ENCODE results near the gene FAU. TPM values are rescaled to one million over a fixed set of nuclear protein-coding genes. Genes with fewer than 3 reads are reported as not detected.

FAU gene
- total and polyA plus RNA-seq, 2 of the 13 experiments (the other 11 are each of a cell fraction or from before 2014, with no cell fraction given): 374 to 869 TPM

- no peak; the same call in 1 of the 2 replicates for TF ChIP-seq SMYD3 (CRISPR knock-in tag; IDR thresholded peaks at IDR 0.05)
- TF ChIP-seq ZNF251 (CRISPR knock-in tag; IDR thresholded peaks at IDR 0.05): no peak
- TF ChIP-seq, protein P1, sequence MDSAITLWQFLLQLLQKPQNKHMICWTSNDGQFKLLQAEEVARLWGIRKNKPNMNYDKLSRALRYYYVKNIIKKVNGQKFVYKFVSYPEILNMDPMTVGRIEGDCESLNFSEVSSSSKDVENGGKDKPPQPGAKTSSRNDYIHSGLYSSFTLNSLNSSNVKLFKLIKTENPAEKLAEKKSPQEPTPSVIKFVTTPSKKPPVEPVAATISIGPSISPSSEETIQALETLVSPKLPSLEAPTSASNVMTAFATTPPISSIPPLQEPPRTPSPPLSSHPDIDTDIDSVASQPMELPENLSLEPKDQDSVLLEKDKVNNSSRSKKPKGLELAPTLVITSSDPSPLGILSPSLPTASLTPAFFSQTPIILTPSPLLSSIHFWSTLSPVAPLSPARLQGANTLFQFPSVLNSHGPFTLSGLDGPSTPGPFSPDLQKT (CRISPR knock-in tag; IDR thresholded peaks at IDR 0.05; ENCODE audit: borderline replicate concordance): 0 out of 2 replicates have a peak, but pooled peaks have one; percentile 70
- TF ChIP-seq, protein P2, sequence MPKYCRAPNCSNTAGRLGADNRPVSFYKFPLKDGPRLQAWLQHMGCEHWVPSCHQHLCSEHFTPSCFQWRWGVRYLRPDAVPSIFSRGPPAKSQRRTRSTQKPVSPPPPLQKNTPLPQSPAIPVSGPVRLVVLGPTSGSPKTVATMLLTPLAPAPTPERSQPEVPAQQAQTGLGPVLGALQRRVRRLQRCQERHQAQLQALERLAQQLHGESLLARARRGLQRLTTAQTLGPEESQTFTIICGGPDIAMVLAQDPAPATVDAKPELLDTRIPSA (CRISPR knock-in tag; IDR thresholded peaks at IDR 0.05; ENCODE audit: borderline replicate concordance): no peak
- TF ChIP-seq ATAD3A (CRISPR knock-in tag; IDR thresholded peaks at IDR 0.05): no peak
- TF ChIP-seq ZNF329 (CRISPR knock-in tag; IDR thresholded peaks at IDR 0.05; ENCODE audit: low read depth): no peak
- TF ChIP-seq REL (CRISPR knock-in tag; conservative IDR thresholded peaks at IDR 0.05): no peak
- no peak for TF ChIP-seq PTBP1 (IDR thresholded peaks at IDR 0.05; ENCODE audit: low read depth, low read length, poor library complexity, severe bottlenecking)
- TF ChIP-seq ZNF512 (CRISPR knock-in tag; IDR thresholded peaks at IDR 0.05): no peak
- no peak; the same call in 1 of the 2 replicates for TF ChIP-seq HOXA9 (CRISPR knock-in tag; IDR thresholded peaks at IDR 0.05; ENCODE audit: borderline replicate concordance)
- 0 out of 2 replicates have a peak, but pooled peaks have one; percentile 40 for TF ChIP-seq HNRNPL (IDR thresholded peaks at IDR 0.05; ENCODE audit: low read depth, low read length)
- no peak for TF ChIP-seq ZNF577 (CRISPR knock-in tag; IDR thresholded peaks at IDR 0.05; ENCODE audit: borderline replicate concordance, low read depth)
- no peak for TF ChIP-seq NCOA1 (CRISPR knock-in tag; IDR thresholded peaks at IDR 0.05)
- peak; percentile 77 for TF ChIP-seq ZFX (CRISPR knock-in tag; IDR thresholded peaks at IDR 0.05; ENCODE audit: low read depth)
- no peak for TF ChIP-seq RELA (CRISPR knock-in tag; IDR thresholded peaks at IDR 0.05)
- no peak; the same call in 1 of the 2 replicates for TF ChIP-seq ZNF276 (CRISPR knock-in tag; IDR thresholded peaks at IDR 0.05; ENCODE audit: low read depth)
- TF ChIP-seq ZNF180 (CRISPR knock-in tag; IDR thresholded peaks at IDR 0.05; ENCODE audit: borderline replicate concordance, low read depth): peak; percentile 84; the same call in 1 of the 2 replicates
- 0 out of 2 replicates have a peak, but pooled peaks have one; percentile 24 for TF ChIP-seq PCBP1 (IDR thresholded peaks at IDR 0.05; ENCODE audit: borderline replicate concordance, low read depth, low read length)
- TF ChIP-seq ZNF800 (CRISPR knock-in tag; IDR thresholded peaks at IDR 0.05): peak; percentile 47; the same call in 1 of the 2 replicates
- TF ChIP-seq ZNF850 (CRISPR knock-in tag; conservative IDR thresholded peaks at IDR 0.05): peak; percentile 50; the same call in 1 of the 2 replicates
- peak; percentile 49; the same call in 1 of the 2 replicates for TF ChIP-seq ESRRA (CRISPR knock-in tag; IDR thresholded peaks at IDR 0.05; ENCODE audit: low read depth)
- TF ChIP-seq ZFP41 (CRISPR knock-in tag; IDR thresholded peaks at IDR 0.05; ENCODE audit: borderline replicate concordance): no peak
These were observed 12.5 kb upstream of the FAU start, which contains the start of gene SYVN1 (continued) for GRCh38 chr11:65134240-65134951.

All from HepG2 (cell line).